Left lobe of liver (tissue), 2 donors: Measurements from ENCODE around the gene ST3GAL4. TPM values are rescaled to one million over a fixed set of nuclear protein-coding genes. Genes with fewer than 3 reads are reported as not detected.
A peak's percentile ranks its signal among the peaks of the same experiment; 100 is the strongest.

Source experiments
- ATAC-seq: fragments of 200-7000 bp; cut with Tn5 transposase; one replicate; pipeline ENCODE4 v1.9.1; 2020; ENCODE audit warnings: mild to moderate bottlenecking, moderate library complexity
- DNase-seq: peaks from one replicate; pipeline ENCODE4 v3.0.0-alpha.2; 2020; ENCODE audit warnings: low spot score
- total RNA-seq: library from RNA; stranded (reverse); gene quantifications from one replicate; pipeline ENCODE4 v1.2.1, GENCODE V29; 2021
- donor health status: DM: no; HTN: no; CAD: no; lungs with moderate emphysema.
- donor health status: DM: no; HTN: yes; CAD: no.

The ST3GAL4 gene
- total RNA-seq, 1 donor from 2014 or later: 7.3 TPM

DNA sequence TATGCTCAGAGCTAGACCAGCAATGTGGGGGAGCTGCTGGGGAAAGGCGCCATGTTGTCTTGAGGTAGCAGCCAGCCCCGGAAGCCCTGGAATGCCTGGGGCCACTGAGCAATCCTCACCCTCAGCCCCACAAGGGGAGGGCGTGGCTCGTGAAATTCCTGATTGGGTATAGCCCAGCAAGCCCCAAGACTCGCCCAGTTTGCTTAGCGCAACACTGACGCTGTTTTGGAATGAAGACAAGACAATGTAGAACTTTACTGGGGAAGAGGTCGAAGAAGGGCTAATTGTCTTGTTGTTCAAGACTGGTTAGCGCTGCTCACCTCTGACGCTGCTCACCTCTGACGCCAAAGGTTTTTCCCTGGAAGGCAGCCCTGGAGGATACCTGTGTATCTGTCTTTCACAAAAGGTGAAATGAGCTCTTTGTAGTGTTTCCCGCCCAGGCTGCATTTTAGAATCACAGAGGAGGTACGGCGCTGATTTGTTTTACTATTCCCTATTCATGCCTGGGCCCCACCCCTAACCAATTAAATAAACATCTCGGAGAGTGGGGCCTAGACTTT, 47.6 kb downstream of the ST3GAL4 start:
- DNase-seq: no peak
- ATAC-seq: no peak

DNA sequence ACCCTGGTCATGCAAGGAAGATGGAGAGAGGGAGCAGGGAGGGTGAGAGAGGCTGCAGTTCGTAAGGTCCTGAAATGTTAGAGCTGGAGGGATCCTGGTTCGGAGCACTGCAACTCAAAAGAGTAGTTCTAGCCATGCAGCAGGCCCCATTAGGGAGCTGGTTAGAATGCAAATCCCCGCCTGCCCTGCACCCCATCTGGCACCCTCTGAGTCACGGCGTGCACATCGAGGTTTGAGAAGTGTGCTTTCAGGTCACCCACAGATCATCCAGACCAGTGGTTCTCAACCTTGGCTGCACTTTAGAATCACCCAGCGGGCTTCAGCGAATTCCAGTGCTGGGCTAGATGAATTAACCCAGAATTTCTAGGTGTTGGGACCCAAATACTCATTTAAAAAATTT, 48.2 kb downstream of the ST3GAL4 start:
- DNase-seq (no peak), ATAC-seq (no peak)

DNA sequence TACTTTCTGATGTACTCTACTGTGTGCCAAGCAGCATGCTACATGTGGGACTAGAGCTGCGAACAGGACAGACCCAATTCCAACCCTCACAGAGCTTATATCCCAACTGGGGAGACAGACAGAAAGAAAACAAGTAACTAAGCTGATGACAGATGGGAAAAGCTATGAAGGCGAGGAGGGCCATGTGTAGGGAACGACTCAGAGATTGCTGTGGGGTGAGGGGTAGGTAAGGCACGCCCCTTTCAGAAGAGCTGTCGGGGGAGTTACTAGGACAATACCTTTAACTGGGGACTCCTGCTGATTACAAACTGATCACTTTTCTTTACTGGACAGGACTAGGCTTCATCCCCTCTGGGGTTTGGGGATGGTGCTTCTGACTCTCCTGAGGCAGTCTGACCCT, 48.9 kb downstream of the ST3GAL4 start:
- ATAC-seq: no peak
- no peak for DNase-seq

DNA sequence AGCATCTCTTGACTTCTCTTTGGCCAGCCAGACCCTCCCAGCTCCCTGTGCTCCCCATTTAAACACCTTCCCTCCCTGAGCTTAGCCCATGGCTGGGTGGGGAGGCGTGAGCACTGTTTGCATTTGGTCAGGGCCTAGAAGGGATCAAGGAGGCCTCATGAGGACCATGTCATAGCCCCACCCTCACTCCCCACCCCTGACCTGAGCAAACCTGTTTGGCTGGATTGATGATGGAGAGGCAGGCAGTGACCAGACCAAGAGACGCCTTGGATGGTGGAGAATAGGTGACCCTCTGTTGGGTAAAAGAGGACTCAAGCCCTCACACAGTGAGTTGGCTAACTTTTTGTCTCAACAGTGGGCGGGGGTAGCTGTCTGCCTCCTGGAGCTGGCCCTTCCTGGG, 49.9 kb downstream of the ST3GAL4 start:
- DNase-seq (no peak), ATAC-seq (no peak)

GRCh38 chr11:126405906-126406305, 50.4 kb downstream of the ST3GAL4 start:
- ATAC-seq (no peak), DNase-seq (no peak)

GRCh38 chr11:126406368-126406767, 50.9 kb downstream of the ST3GAL4 start:
- ATAC-seq (no peak), DNase-seq (no peak)

DNA sequence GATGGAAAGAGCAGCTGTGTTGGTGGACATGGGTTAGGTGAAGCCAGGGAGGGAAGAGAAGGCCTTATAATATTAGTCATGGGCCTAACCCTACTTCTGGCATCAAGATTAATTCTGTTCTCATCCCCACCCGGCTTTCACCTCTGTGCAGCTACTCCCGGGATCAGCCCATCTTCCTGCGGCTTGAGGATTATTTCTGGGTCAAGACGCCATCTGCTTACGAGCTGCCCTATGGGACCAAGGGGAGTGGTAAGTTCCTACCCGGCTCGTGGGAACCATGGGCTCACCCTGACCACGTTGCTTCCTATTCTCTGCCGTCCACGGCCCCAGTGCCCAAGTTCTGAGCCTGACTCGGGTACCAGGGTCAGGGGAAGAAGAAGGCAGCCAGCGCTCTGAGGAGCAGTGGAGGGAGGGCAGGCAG, 51.6 kb downstream of the ST3GAL4 start:
- no peak for ATAC-seq
- no peak for DNase-seq

GRCh38 chr11:126407682-126408288, 52.3 kb downstream of the ST3GAL4 start:
- DNase-seq: no peak
- ATAC-seq: no peak

- ATAC-seq: no peak
- DNase-seq: no peak
Measured at GRCh38 chr11:126408496-126408895, 53.0 kb downstream of the ST3GAL4 start.

DNA sequence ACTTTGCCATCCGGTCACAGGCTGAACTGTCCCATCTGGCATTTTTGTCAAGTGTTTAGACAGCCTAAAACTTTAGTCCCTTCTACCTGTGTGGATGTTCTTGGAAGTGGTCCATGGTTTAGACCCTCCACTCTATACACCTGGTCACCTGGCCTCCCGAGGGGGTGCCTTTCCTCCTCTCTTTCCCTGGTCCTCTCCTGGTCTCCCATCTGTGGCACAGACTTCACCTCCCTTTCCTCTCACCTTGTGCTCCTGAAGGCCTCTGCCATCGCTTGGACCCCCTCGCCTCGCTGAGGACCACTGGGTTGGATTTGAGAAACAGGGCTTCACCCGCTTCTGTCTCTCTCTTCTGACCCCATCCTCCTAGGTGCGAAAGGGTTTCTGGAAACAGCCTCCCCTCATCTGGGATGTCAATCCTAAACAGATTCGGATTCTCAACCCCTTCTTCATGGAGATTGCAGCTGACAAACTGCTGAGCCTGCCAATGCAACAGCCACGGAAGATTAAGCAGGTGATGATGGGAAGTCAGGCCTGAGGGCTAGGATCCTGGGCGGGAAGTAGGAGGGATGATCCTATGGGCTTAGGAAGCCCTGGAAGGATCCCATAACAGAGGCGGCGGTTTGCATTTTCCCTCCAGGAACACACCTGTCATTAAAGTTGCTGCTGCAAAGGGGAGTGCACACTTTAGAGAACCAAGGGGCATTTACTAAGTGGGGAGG, 53.6 kb downstream of the ST3GAL4 start:
- ATAC-seq: no peak

GRCh38 chr11:126409620-126409985, 54.1 kb downstream of the ST3GAL4 start:
- DNase-seq (no peak), ATAC-seq (no peak)

More for the DNA sequence above, 53.6 kb downstream of the ST3GAL4 start:
- no peak for DNase-seq

GRCh38 chr11:126410649-126411048, 55.2 kb downstream of the ST3GAL4 start:
- DNase-seq (no peak), ATAC-seq (no peak)

DNA sequence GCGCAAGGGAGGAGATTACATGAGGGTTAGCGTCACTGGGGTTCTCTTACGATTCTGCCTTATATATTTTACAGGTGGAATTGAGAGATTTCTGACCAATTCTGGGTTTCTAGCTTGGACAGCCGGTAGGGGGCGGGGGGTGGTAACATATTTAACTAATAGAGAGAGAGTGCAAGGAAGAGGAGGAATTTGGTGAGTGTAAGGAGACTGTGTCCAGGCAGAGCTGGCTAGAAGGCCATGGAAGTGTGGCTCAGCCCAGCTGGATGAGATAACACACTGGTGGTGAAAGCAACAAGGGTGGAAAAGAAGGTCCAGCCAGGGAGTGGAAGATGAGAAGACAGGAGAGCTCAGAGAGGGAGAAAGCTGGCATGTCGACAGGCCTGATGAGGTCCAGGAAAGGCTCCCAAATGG, 56.5 kb downstream of the ST3GAL4 start:
- no peak for DNase-seq
- no peak for ATAC-seq

DNA sequence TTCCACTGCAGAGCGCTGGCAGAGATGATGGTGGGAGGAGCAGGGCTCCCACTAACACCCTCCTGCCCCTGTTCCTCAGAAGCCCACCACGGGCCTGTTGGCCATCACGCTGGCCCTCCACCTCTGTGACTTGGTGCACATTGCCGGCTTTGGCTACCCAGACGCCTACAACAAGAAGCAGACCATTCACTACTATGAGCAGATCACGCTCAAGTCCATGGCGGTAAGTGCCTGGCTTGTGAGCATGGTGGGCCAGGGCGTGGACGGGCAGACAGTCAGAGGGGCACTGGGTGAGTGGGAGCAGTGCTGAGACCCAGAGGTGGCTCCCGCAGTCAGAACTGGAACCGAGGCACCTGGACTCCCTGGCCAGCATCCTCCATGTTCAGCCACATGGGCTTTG, 57.9 kb downstream of the ST3GAL4 start:
- DNase-seq (no peak), ATAC-seq (no peak)

DNA sequence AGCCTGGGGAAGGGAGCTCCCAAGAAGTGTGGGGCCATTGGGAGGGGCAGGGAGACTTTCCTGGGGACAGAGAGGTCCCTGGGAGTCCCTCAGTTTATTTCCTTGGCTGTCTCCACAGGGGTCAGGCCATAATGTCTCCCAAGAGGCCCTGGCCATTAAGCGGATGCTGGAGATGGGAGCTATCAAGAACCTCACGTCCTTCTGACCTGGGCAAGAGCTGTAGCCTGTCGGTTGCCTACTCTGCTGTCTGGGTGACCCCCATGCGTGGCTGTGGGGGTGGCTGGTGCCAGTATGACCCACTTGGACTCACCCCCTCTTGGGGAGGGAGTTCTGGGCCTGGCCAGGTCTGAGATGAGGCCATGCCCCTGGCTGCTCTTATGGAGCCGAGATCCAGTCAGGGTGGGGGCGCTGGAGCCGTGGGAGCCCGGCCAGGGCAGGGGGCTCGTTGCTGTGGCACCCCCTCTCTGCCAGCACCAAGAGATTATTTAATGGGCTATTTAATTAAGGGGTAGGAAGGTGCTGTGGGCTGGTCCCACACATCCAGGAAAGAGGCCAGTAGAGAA, 58.4 kb downstream of the ST3GAL4 start:
- ATAC-seq (no peak), DNase-seq (no peak)

GRCh38 chr11:126414615-126415014, 59.1 kb downstream of the ST3GAL4 start:
- ATAC-seq (no peak), DNase-seq (no peak)

- peak; percentile 10 for ATAC-seq
- DNase-seq: peak; percentile 57
Measured at GRCh38 chr11:126415128-126415527, 59.6 kb downstream of the ST3GAL4 start.

DNA sequence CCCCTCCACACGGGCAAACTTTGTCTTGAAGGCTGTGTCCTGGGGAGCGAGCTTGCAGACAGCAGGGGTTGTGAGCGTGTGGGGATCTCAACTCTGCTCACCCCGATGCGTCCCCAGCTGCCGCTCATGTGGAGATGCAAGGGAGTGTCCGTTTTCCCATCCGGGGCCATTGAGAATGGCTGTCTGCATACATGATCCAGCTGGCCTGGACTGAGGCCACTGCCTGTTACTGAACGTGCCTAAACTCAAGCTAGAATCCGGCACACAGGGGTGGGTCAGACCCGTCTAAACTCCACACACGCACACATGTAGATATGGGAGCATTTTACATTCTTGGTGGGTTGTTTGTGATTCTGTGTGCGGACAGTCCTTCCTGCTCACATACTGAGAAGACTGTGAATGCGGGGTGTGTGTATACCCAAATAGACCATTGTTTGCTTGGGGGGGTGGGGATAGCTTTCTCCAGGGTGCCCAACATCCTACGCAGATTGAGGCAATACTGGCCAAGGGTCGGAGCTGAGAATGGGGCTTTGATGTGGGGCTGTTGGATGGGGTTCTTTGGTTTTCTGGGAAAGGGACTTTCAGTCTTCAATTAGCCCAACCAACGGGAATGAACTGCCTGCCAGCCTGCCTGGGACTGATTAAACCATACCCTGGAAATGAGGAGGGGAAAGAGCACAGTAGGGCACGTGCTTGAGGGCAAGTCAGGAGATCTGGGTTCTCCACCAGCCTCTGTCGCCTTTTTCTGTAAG, 60.4 kb downstream of the ST3GAL4 start:
- ATAC-seq: peak; percentile 12
- DNase-seq: no peak

DNA sequence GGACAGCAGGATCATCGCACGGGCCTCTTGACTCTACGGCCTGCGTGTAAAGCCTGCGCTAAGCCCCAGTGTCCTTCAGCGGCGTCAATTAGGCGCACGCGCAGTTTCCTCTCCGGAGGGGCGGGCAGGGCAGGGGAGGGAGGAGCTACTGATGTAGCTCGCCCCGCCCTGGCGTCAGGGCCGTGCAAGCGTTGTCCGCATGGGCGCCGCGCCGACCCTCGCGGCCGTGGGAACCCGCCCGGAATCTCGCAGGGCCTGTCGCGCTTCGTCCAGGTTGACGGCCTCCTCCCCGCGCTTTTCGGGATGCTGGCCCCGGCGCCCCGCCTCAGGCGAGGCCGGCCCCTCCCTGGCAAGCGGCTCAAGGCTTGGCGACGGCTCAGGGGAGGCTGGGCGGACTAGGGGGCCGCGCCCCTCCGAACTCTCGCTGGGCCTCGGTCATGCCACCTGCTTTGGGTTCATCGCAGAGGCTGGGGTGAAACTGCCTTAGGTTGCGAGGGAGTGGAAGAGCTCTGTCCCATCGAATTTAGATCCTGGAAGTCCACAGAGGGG, 61.1 kb downstream of the ST3GAL4 start:
- peak; percentile 92 for ATAC-seq
- DNase-seq: peak; percentile 79

GRCh38 chr11:126417091-126417862, 61.8 kb downstream of the ST3GAL4 start:
- ATAC-seq: no peak
- DNase-seq: no peak
